GM12872 (cell line): ENCODE results near the gene NHERF2.

Experiments used
- CTCF ChIP-seq: IDR thresholded peaks from 3 replicates; pipeline ENCODE4 v1.5.1; 2011; ENCODE audit warnings: low read depth, mild to moderate bottlenecking, low read length, moderate library complexity; ENCODE audit not compliant: insufficient read depth

Gene NHERF2

DNA sequence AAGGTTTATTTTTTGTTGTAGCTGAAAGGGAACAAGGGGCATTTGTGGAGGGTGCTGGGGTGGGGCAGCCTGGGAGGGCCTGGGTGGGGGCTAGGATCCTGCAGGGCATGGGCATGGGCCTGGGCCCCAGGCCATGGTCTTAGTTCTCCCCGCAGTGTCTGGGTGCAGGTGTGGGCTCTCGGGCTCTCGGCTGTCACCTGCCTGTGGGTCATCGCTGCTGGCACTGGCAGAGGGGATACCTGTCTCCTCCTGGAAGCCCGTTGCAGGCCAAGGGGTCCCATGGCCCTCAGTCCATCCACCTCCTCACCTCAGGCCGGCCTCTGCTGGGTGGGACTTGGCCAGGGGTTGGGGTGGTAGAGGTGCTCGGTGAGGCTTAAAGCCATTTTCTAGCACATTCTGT lies 51.4 kb downstream of the NHERF2 start:
- TF ChIP-seq CTCF: no peak

DNA sequence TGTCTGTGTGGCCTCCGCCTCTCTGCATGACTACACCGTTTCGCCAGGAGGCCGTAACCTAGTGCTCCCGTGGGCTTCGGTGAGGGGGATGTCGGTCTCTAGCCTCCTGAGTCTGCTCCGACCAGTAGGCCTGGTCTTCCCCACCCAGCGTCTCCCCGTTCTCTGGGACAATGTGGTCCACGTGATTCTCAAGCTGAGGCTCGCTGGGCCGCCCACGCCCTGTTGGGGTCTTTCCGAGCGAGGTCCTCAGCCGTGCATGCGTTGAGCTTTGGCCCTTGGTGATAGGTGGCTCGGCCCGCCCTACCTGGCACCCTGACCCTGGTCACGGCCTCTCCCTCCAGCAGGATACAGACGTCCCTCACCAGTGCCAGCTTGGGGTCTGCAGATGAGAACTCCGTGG lies 52.0 kb downstream of the NHERF2 start:
- TF ChIP-seq CTCF: no peak

GRCh38 chr16:2079311-2079800 lies 52.7 kb downstream of the NHERF2 start:
- TF ChIP-seq CTCF: no peak

DNA sequence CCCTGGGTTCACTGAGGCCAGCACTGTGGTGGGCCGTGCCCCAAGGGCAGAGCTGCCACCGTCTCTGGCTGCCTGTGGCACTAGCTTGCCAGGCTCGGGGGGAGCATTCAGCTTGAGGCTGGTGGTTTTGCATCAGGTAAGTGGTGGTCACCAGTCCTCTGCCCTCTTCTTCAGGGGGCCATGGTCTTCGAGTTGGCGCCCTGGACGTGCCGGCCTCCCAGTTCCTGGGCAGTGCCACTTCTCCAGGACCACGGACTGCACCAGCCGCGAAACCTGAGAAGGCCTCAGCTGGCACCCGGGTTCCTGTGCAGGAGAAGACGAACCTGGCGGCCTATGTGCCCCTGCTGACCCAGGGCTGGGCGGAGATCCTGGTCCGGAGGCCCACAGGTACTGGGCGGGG lies 53.3 kb downstream of the NHERF2 start:
- no peak for TF ChIP-seq CTCF

DNA sequence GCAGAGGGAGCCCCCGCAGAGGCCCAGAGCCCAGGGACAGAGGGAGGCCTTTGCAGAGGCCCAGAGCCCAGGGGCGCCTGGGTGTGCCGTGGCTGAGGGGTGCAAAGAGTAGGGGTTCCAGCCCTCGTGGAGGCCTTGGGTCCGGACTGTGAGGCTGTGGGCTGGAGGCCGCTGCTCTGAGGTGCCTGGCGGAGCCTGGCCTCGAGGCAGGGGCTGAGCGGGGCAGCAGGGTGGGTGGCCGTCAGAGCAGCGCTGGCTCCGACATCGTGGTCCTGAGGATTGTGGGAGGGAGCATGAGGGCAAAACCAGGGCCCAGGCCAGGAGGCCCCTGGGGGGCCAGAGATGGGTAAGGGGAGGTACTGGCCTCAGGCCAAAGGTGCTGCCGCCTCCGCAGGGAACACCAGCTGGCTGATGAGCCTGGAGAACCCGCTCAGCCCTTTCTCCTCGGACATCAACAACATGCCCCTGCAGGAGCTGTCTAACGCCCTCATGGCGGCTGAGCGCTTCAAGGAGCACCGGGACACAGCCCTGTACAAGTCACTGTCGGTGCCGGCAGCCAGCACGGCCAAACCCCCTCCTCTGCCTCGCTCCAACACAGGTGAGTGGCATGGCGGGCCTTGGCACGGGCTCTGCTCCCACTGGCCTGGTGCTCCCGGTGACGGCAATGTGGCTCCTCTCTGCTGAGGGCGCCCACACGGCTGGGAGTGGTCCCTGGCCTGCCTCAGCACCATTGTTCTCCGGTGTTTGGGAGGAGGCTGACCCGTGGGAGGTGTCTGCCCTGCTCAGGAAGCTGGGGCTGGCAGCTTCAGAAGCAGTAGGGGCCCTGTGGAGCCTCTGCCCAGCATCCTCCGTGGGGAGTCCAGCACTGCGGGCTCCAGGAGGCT lies 54.7 kb downstream of the NHERF2 start:
- no peak for TF ChIP-seq CTCF

GRCh38 chr16:2082171-2082982 lies 55.7 kb downstream of the NHERF2 start:
- TF ChIP-seq CTCF: no peak

DNA sequence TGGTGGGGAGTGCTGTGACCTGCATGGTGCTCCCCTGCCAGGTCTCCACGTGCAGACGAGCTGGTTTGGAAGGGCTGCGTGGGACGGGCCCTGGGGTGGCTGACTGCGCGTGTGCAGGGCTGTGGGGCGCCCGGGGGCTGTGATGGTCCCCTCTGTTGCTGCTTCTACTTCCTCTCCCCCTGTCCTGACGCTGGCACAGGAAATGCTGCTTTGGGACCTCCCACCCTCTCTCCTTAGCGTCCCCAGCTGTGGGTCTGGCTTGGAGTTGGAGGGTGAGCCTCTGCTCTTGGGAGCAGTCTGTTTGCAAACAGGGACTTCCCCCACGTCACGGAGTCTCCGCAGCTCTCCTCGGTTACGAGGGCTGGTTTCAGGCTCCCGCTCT lies 56.3 kb downstream of the NHERF2 start:
- TF ChIP-seq CTCF: no peak
